ENCODE measurements around the gene CADM1. TPM values are rescaled to one million over a fixed set of nuclear protein-coding genes. Genes with fewer than 3 reads are reported as not detected.

The CADM1 gene
- total and polyA plus RNA-seq, 2 donors (not counting 1 experiment from before 2014, with no cell fraction given): 15.4 to 86.0 TPM

DNA sequence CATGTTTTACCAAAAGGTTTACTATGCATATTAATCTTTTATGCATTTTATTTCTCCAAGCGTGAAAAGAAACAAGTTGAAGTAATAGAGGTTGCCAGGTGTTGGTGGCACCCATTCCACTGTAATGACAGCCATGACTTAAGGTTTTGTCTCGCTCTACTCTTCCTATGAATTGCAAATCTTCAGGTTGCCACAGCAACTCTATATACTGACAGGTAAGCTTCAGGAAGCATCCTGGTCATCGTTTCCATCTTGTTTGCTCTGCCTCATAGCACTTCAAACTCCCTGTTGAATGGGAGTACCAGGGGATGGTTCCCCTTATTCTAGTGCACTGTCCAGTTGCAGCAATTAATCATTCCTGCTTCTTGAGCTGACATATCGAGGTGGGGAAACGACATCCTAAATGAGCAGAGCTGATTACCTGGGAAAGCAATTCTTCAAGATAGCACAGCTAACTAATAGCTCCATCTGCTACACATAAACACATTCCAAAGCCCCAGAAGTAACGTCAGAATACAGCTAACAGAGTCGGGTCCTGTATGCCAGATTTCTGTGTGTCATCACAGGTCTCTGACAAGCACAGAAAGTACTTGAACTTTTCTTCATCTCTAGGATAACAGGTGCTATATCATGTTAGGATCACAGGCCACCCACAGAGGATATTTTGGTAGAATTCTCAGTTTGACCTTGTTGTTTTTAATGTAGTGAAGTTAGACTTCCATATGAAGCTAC is 80.3 kb downstream of the CADM1 start:
- no peaks in the 10 kb centered on the region for H3K27me3 ChIP-seq (ENCODE audit: control insufficient read depth, insufficient read depth, low read length)
- no peaks in the 10 kb centered on the region for H3K79me2 ChIP-seq (ENCODE audit: control insufficient read depth, insufficient read depth, low read length)
- no peak overlapping the region for H3K9ac ChIP-seq (ENCODE audit: insufficient read depth, low read length)
- H3K4me1 ChIP-seq (ENCODE audit: control insufficient read depth, extremely low read depth, insufficient read depth, low read length): no peaks in the 10 kb centered on the region
- no peaks in the 10 kb centered on the region for H4K20me1 ChIP-seq (ENCODE audit: control insufficient read depth, extremely low read depth, insufficient read depth, low read length)
- H3K9me3 ChIP-seq (ENCODE audit: control insufficient read depth, insufficient read depth, low read depth, low read length): no peaks in the 10 kb centered on the region
- H3K27ac ChIP-seq (ENCODE audit: insufficient read depth, low read length): no peak overlapping the region
- no peak overlapping the region for H3K4me2 ChIP-seq (ENCODE audit: extremely low read depth, insufficient read depth, low read length)
- TF ChIP-seq EZH2 (IDR thresholded peaks at IDR 0.05; ENCODE audit: low read length, missing control alignments): no peak
- TF ChIP-seq, protein P1, sequence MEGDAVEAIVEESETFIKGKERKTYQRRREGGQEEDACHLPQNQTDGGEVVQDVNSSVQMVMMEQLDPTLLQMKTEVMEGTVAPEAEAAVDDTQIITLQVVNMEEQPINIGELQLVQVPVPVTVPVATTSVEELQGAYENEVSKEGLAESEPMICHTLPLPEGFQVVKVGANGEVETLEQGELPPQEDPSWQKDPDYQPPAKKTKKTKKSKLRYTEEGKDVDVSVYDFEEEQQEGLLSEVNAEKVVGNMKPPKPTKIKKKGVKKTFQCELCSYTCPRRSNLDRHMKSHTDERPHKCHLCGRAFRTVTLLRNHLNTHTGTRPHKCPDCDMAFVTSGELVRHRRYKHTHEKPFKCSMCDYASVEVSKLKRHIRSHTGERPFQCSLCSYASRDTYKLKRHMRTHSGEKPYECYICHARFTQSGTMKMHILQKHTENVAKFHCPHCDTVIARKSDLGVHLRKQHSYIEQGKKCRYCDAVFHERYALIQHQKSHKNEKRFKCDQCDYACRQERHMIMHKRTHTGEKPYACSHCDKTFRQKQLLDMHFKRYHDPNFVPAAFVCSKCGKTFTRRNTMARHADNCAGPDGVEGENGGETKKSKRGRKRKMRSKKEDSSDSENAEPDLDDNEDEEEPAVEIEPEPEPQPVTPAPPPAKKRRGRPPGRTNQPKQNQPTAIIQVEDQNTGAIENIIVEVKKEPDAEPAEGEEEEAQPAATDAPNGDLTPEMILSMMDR (conservative IDR thresholded peaks at IDR 0.05 in 1 of 2, IDR thresholded peaks at IDR 0.05 in 1 of 2; ENCODE audit: low read depth in 1 of 2, low read length in 2 of 2): no peak
- no peak overlapping the region for H3K4me3 ChIP-seq (replicated peaks in 1 of 4; ENCODE audit: control extremely low read depth in 1 of 4, insufficient read depth in 1 of 4, low read depth in 3 of 4, low read length in 4 of 4)
- no peak for DNase-seq (ENCODE audit: low read depth in 2 of 2)
- no peak overlapping the region for H2AFZ ChIP-seq (ENCODE audit: low read length)
- H3K36me3 ChIP-seq (ENCODE audit: control insufficient read depth, insufficient read depth, low read length): no peaks in the 10 kb centered on the region

DNA sequence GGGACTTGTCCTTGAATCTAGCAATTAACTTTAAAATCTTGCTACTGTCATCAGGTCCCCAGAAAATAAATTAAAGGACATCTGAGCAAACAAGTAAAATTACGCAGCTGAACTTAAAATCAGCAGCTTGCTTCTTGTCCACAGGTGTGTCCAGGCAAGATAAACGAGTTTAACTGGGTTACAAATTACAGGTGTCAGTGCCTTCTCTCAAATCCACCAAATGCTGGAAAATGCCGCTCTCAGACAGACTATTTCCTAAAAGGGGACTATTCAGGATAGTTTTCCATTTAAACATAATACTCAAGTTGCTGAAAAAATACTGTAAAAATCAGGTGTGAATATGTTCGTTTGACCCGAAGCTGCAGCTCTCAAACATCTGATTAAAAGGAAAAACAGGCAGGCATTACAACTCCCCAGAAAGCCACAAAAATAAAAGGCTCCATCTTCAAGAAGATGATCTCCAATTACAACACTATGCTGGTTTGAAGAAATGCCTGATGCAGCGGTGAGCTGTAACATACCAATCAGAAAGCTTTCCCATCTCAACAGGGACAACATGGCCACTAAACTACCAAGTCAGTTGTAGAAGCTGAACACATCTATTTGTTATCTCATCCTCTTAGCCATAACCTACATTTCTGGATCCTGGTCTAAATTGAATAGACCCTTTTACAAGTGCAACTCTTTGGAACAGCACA is 82.1 kb downstream of the CADM1 start:
- no peak for DNase-seq (ENCODE audit: low read depth in 2 of 2)
- H3K4me2 ChIP-seq (ENCODE audit: extremely low read depth, insufficient read depth, low read length): no peak overlapping the region
- H3K36me3 ChIP-seq (ENCODE audit: control insufficient read depth, insufficient read depth, low read length): no peaks in the 10 kb centered on the region
- no peaks in the 10 kb centered on the region for H3K79me2 ChIP-seq (ENCODE audit: control insufficient read depth, insufficient read depth, low read length)
- H4K20me1 ChIP-seq (ENCODE audit: control insufficient read depth, extremely low read depth, insufficient read depth, low read length): no peaks in the 10 kb centered on the region
- no peak overlapping the region for H3K9ac ChIP-seq (ENCODE audit: insufficient read depth, low read length)
- no peaks in the 10 kb centered on the region for H3K27me3 ChIP-seq (ENCODE audit: control insufficient read depth, insufficient read depth, low read length)
- no peak overlapping the region for H3K4me3 ChIP-seq (replicated peaks in 1 of 4; ENCODE audit: control extremely low read depth in 1 of 4, insufficient read depth in 1 of 4, low read depth in 3 of 4, low read length in 4 of 4)
- H2AFZ ChIP-seq (ENCODE audit: low read length): no peak overlapping the region
- H3K27ac ChIP-seq (ENCODE audit: insufficient read depth, low read length): no peak overlapping the region
- H3K4me1 ChIP-seq (ENCODE audit: control insufficient read depth, extremely low read depth, insufficient read depth, low read length): no peaks in the 10 kb centered on the region
- TF ChIP-seq EZH2 (IDR thresholded peaks at IDR 0.05; ENCODE audit: low read length, missing control alignments): no peak
- TF ChIP-seq, protein P1 (conservative IDR thresholded peaks at IDR 0.05 in 1 of 2, IDR thresholded peaks at IDR 0.05 in 1 of 2; ENCODE audit: low read depth in 1 of 2, low read length in 2 of 2): no peak
- no peaks in the 10 kb centered on the region for H3K9me3 ChIP-seq (ENCODE audit: control insufficient read depth, insufficient read depth, low read depth, low read length)

DNA sequence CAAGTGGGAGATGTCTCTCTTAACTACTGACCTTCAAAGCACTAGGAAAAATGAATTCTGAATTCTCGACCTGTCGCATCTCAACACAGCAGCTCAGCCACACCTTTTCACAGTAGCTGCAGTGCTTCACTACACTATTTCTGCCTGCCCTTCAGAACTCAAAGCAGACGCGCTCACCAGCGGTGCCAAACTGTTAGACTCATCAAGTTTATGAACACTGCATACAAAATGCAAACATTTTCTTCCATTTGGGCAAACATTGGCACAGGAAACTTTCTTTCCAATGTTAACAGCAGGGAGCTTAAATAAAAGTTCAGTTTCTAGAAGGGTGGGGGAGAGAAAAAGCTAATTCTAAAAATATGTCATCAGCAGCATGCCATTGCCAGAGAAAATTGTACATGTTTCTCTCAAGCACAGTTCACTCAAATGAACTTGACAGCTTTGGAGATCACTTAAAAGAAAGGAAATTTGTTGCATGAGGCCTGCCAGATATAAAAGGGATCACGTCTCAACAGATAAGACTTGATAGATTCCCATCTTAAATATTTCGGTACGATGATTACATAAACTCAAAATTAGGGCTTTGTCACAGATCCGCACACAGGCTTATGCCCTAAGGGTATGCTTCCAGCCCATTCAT is 82.7 kb downstream of the CADM1 start:
- Histone ChIP-seq H3K79me2 (ENCODE audit: control insufficient read depth, insufficient read depth, low read length) (no peaks in the 10 kb centered on the region), H3K27me3 (ENCODE audit: control insufficient read depth, insufficient read depth, low read length) (no peaks in the 10 kb centered on the region), H3K4me2 (ENCODE audit: extremely low read depth, insufficient read depth, low read length) (peak overlapping the region; percentile 23), H2AFZ (ENCODE audit: low read length) (no peak overlapping the region), H3K9ac (ENCODE audit: insufficient read depth, low read length) (no peak overlapping the region), H4K20me1 (ENCODE audit: control insufficient read depth, extremely low read depth, insufficient read depth, low read length) (no peaks in the 10 kb centered on the region), H3K4me1 (ENCODE audit: control insufficient read depth, extremely low read depth, insufficient read depth, low read length) (no peaks in the 10 kb centered on the region), H3K4me3 (replicated peaks in 1 of 4; ENCODE audit: control extremely low read depth in 1 of 4, insufficient read depth in 1 of 4, low read depth in 3 of 4, low read length in 4 of 4) (no peak overlapping the region), H3K9me3 (ENCODE audit: control insufficient read depth, insufficient read depth, low read depth, low read length) (no peaks in the 10 kb centered on the region), H3K27ac (ENCODE audit: insufficient read depth, low read length) (no peak overlapping the region), H3K36me3 (ENCODE audit: control insufficient read depth, insufficient read depth, low read length) (no peaks in the 10 kb centered on the region)
- DNase-seq (ENCODE audit: low read depth in 2 of 2): no peak
- TF ChIP-seq, protein P1 (conservative IDR thresholded peaks at IDR 0.05 in 1 of 2, IDR thresholded peaks at IDR 0.05 in 1 of 2; ENCODE audit: low read depth in 1 of 2, low read length in 2 of 2): no peak
- TF ChIP-seq EZH2 (IDR thresholded peaks at IDR 0.05; ENCODE audit: low read length, missing control alignments): no peak
